DND-41 (cell line): Measurements from ENCODE around the gene KSR1.
"Not testable (repeated sequence)": the region's sequence is repeated elsewhere in the genome, so short reads cannot be mapped to it uniquely, and the experiment has no call there.

ENCODE experiments used
- ATAC-seq: fragments of 200-7000 bp; cut with Tn5 transposase; 3 replicates; pipeline ENCODE4 v1.9.1; 2021; ENCODE audit warnings: low read depth; ENCODE audit not compliant: insufficient read depth
- DNase-seq: peaks from one replicate; pipeline ENCODE4 v3.0.0-alpha.2; 2020
- H2AFZ ChIP-seq: 2 replicates; pipeline ENCODE4 v1.6.0; 2012; ENCODE audit warnings: low read depth, low read length
- H3K27ac ChIP-seq: 2 replicates; pipeline ENCODE4 v1.5.1; 2012; ENCODE audit warnings: low read length, inconsistent platforms
- H3K27me3 ChIP-seq: fragments of 200-600 bp; sonication (generic); 2 replicates; pipeline ENCODE4 v1.6.0; 2012; ENCODE audit warnings: low read length, mild to moderate bottlenecking, inconsistent platforms; ENCODE audit not compliant: insufficient read depth, poor library complexity
- H3K36me3 ChIP-seq: 2 replicates; pipeline ENCODE4 v1.5.1; 2012; ENCODE audit warnings: low read length, inconsistent platforms; ENCODE audit not compliant: insufficient read depth
- H3K4me1 ChIP-seq: 2 replicates; pipeline ENCODE4 v1.5.1; 2012; ENCODE audit warnings: mild to moderate bottlenecking, low read length; ENCODE audit not compliant: insufficient read depth
- H3K4me2 ChIP-seq: 2 replicates; pipeline ENCODE4 v1.6.0; 2012; ENCODE audit warnings: mild to moderate bottlenecking, moderate library complexity, low read length, inconsistent platforms; ENCODE audit not compliant: insufficient read depth
- H3K4me3 ChIP-seq, 2 experiments: fragments of 200-600 bp in 1 of 2; shearing (Covaris generic) in 1 of 2; 2 replicates each; pipeline ENCODE4 v1.5.1; 2012 to 2016; ENCODE audit warnings: inconsistent platforms in 2 of 2, low read length in 2 of 2, mild to moderate bottlenecking in 2 of 2, low read depth in 1 of 2, moderate library complexity in 1 of 2
- H3K79me2 ChIP-seq: 2 replicates; pipeline ENCODE4 v1.6.0; 2012; ENCODE audit warnings: low read length, inconsistent platforms; ENCODE audit not compliant: insufficient read depth
- H3K9ac ChIP-seq: 2 replicates; pipeline ENCODE4 v1.6.0; 2012; ENCODE audit warnings: low read depth, mild to moderate bottlenecking, inconsistent platforms, low read length, moderate library complexity
- H3K9me3 ChIP-seq: 2 replicates; pipeline ENCODE4 v1.5.1; 2012; ENCODE audit warnings: low read length, moderate library complexity, mild to moderate bottlenecking, inconsistent platforms; ENCODE audit not compliant: insufficient read depth, severe bottlenecking
- H4K20me1 ChIP-seq: 2 replicates; pipeline ENCODE4 v1.6.0; 2012; ENCODE audit warnings: low read length; ENCODE audit not compliant: insufficient read depth
- EZH2 ChIP-seq: IDR thresholded peaks from 3 replicates; pipeline ENCODE4 v1.6.1; 2012; ENCODE audit warnings: borderline replicate concordance, low read depth, mild to moderate bottlenecking, moderate library complexity, low read length, inconsistent platforms; ENCODE audit not compliant: severe bottlenecking
- TF ChIP-seq, protein P1 (sequence below): IDR thresholded peaks from 2 replicates; pipeline ENCODE4 v1.5.1; 2012; ENCODE audit warnings: borderline replicate concordance, low read length, moderate library complexity, mild to moderate bottlenecking; ENCODE audit not compliant: poor library complexity, severe bottlenecking; ENCODE audit errors: extremely low read depth

Gene KSR1

DNA sequence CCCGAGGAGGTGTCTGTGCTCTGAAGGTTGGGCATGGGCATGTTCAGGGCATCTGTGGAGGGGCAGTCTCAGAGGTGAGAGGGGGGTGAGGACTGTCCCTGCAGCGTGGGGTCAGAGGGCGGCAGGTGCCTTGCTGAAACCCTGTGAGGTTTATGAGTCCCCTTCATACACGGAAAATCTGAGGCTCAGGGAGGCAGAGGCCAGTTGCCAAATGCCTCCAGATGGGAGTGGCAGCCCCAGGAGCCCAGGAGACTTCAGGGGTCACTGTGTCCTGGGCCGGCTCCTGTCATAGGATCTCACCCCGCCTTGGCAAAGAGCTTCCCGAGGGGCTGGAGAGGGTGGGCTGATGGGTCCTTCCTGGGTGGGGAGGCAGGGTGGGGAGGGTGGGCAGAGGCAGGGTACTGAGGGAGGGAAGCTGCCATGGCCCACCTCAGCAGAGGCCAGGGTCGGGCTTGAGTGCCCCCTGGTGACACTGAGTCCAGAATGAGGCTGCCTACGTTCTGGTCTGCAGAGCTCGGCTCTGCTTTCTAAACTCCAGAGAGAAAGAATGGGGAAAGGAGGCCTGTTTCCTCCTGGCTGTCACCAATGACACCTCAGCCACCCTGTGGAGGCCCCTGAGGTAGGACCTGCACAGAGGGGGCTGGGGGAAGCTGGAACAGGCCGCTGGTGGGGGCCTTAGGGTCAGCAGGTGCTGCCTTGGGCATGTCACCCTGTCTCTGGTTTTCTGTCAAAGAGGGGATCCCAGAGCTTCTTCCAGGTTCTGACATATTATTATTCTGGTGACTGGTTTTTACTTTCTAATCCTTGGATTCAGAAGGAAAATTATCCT lies 175.9 kb downstream of the KSR1 start:
- ATAC-seq: no peak
- Histone ChIP-seq H3K27ac (peak overlapping the region; percentile 86), H3K4me1 (peaks cover 23% of the 10 kb centered on the region), H3K9me3 (no peaks in the 10 kb centered on the region), H3K79me2 (peaks cover 37% of the 10 kb centered on the region), H3K36me3 (no peaks in the 10 kb centered on the region), H3K4me3 (peak overlapping the region; percentile 26 to 62; a peak in 3 of 4 replicates), H4K20me1 (no peaks in the 10 kb centered on the region), H3K4me2 (peak overlapping the region; percentile 65), H3K9ac (peak overlapping the region; percentile 53), H3K27me3 (no peaks in the 10 kb centered on the region), H2AFZ (peak overlapping the region; percentile 61; the same call in 1 of the 2 replicates)
- TF ChIP-seq, protein P1, sequence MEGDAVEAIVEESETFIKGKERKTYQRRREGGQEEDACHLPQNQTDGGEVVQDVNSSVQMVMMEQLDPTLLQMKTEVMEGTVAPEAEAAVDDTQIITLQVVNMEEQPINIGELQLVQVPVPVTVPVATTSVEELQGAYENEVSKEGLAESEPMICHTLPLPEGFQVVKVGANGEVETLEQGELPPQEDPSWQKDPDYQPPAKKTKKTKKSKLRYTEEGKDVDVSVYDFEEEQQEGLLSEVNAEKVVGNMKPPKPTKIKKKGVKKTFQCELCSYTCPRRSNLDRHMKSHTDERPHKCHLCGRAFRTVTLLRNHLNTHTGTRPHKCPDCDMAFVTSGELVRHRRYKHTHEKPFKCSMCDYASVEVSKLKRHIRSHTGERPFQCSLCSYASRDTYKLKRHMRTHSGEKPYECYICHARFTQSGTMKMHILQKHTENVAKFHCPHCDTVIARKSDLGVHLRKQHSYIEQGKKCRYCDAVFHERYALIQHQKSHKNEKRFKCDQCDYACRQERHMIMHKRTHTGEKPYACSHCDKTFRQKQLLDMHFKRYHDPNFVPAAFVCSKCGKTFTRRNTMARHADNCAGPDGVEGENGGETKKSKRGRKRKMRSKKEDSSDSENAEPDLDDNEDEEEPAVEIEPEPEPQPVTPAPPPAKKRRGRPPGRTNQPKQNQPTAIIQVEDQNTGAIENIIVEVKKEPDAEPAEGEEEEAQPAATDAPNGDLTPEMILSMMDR: no peak
- TF ChIP-seq EZH2: no peak
- DNase-seq: no peak

DNA sequence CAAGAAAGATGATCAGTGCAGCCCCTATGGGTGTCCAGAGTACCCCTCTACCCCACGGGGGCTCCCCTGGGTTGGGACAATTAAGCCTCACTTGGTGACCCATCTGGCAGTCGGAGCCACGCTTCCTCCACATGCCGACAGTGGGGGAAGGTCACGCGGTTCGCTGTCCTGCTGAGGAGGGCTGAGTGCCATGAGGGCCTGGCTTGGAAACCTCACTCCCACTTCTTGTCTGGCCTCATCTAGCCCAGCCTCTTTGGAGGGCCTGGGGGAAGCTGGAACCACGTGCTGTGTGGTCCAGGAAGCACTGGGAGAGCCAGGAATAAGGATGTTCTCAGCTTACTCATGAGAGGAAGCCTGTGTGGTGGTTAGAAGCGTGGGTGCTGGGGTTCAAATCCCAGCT lies 176.5 kb downstream of the KSR1 start:
- H3K27ac ChIP-seq, H3K4me3 ChIP-seq, H3K36me3 ChIP-seq, H4K20me1 ChIP-seq, H3K27me3 ChIP-seq, DNase-seq, ATAC-seq, H2AFZ ChIP-seq, H3K9me3 ChIP-seq: not testable (repeated sequence)
- peaks cover 23% of the 10 kb centered on the region for H3K4me1 ChIP-seq
- H3K9ac ChIP-seq: peak overlapping the region; percentile 53; the same call in 1 of the 2 replicates
- H3K79me2 ChIP-seq: peaks cover 37% of the 10 kb centered on the region
- H3K4me2 ChIP-seq: peak overlapping the region; percentile 65

DNA sequence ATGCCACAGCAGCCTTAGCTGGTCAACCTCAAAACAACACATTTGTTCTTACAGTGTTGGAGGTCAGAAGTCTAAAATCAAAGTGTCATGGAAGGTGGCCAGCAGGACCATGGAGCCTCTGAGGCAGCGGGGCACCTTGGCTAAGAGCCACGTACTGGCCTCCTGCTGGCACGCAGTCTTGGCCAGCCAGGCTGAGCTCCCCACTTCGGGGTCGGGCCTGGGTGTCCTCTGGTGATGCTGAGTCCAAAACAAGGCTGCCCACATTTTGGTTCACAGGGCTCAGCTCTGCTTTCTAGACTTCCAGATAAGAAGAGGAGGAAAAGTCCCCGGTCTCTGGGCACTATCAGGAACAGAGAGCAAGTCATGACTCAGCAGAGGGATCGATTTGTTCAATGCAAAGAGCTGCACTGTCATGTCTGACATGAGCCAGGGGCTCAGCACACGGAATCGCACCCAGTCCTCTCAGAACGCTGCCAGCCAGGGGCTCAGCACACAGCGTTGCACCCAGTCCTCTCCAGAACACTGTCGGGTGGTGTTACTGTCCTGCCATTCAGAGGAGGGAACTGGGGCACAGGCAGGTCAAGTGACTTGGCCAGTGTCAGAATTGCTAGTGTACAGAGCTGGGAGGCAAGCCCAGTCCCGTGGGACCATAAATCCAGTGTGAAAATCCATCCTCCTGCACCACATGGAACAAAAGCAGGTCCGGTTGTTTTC lies 177.2 kb downstream of the KSR1 start:
- no peaks in the 10 kb centered on the region for H3K9me3 ChIP-seq

More for the DNA sequence above, 177.2 kb downstream of the KSR1 start:
- DNase-seq (no peak), ATAC-seq (no peak)
- 0 out of 2 replicates have a peak overlapping the region, but pooled peaks have one; percentile 17 for H3K4me2 ChIP-seq
- H3K27me3 ChIP-seq: no peaks in the 10 kb centered on the region
- H3K27ac ChIP-seq: no peak overlapping the region
- H2AFZ ChIP-seq: no peak overlapping the region
- H3K79me2 ChIP-seq: peaks cover 37% of the 10 kb centered on the region
- TF ChIP-seq, protein P1: no peak
- TF ChIP-seq EZH2: no peak
- no peaks in the 10 kb centered on the region for H4K20me1 ChIP-seq
- peaks cover 23% of the 10 kb centered on the region for H3K4me1 ChIP-seq
- no peaks in the 10 kb centered on the region for H3K36me3 ChIP-seq
- no peak overlapping the region for H3K9ac ChIP-seq
- no peak overlapping the region for H3K4me3 ChIP-seq
